GM23248 (cell line): Measurements from ENCODE around the gene NDUFS7. TPM values are rescaled to one million over a fixed set of nuclear protein-coding genes. Genes with fewer than 3 reads are reported as not detected.

Experiments used
- DNase-seq: peaks from one replicate; pipeline ENCODE4 v3.0.0-alpha.2; 2015
- H2AFZ ChIP-seq: fragments of 200-600 bp; sonication (generic); 2 replicates; pipeline ENCODE4 v1.6.1; 2016; ENCODE audit warnings: antibody characterized with exemption
- H3F3A ChIP-seq: fragments of 200-600 bp; sonication (generic); 2 replicates; pipeline ENCODE4 v1.6.1; 2016; ENCODE audit warnings: mild to moderate bottlenecking, antibody characterized with exemption, mixed run types; ENCODE audit not compliant: insufficient read depth
- H3K27ac ChIP-seq: fragments of 200-600 bp; sonication (generic); 2 replicates; pipeline ENCODE4 v1.5.1; 2016; ENCODE audit warnings: mild to moderate bottlenecking
- H3K27me3 ChIP-seq: fragments of 200-600 bp; sonication (generic); replicated peaks from 2 replicates; pipeline ENCODE4 v1.6.1; 2016; ENCODE audit warnings: mild to moderate bottlenecking; ENCODE audit not compliant: insufficient read depth
- H3K36me3 ChIP-seq: fragments of 200-600 bp; sonication (generic); 2 replicates; pipeline ENCODE4 v1.6.1; 2016; ENCODE audit warnings: low read depth, mild to moderate bottlenecking
- H3K4me1 ChIP-seq: fragments of 200-600 bp; sonication (generic); 2 replicates; pipeline ENCODE4 v1.6.1; 2016; ENCODE audit warnings: mild to moderate bottlenecking; ENCODE audit not compliant: insufficient read depth
- H3K4me2 ChIP-seq: fragments of 200-600 bp; sonication (generic); one replicate; pipeline ENCODE4 v1.6.1; 2016; ENCODE audit warnings: mild to moderate bottlenecking; ENCODE audit not compliant: unreplicated experiment
- H3K4me3 ChIP-seq: fragments of 200-600 bp; sonication (generic); 2 replicates; pipeline ENCODE4 v1.5.1; 2016; ENCODE audit warnings: mild to moderate bottlenecking
- H3K79me2 ChIP-seq: fragments of 200-600 bp; sonication (generic); 2 replicates; pipeline ENCODE4 v1.6.1; 2016; ENCODE audit warnings: mild to moderate bottlenecking; ENCODE audit not compliant: insufficient read depth
- H3K9ac ChIP-seq: fragments of 200-600 bp; sonication (generic); 2 replicates; pipeline ENCODE4 v1.6.1; 2016; ENCODE audit warnings: mild to moderate bottlenecking
- H3K9me2 ChIP-seq: fragments of 200-600 bp; sonication (generic); 2 replicates; pipeline ENCODE4 v1.6.1; 2016; ENCODE audit warnings: mixed run types, mild to moderate bottlenecking, moderate library complexity; ENCODE audit not compliant: insufficient read depth
- H3K9me3 ChIP-seq: fragments of 200-600 bp; sonication (generic); one replicate; pipeline ENCODE4 v1.6.1; 2017; ENCODE audit warnings: low read depth
- H4K20me1 ChIP-seq: fragments of 200-600 bp; sonication (generic); 2 replicates; pipeline ENCODE4 v1.6.0; 2016; ENCODE audit not compliant: insufficient read depth
- EZH2 ChIP-seq: fragments of 200-600 bp; sonication (generic); IDR thresholded peaks from 2 replicates; pipeline ENCODE4 v1.6.1; 2018; ENCODE audit warnings: antibody characterized with exemption, mild to moderate bottlenecking; ENCODE audit not compliant: insufficient read depth, poor library complexity, severe bottlenecking
- EZH2phosphoT487 ChIP-seq: fragments of 200-600 bp; sonication (generic); IDR thresholded peaks from 2 replicates; pipeline ENCODE4 v1.6.1; 2018; ENCODE audit warnings: antibody characterized with exemption, moderate library complexity, mild to moderate bottlenecking, low read depth; ENCODE audit not compliant: insufficient read depth
- WGBS, 2 experiments: methylation state at CpG; one replicate each; pipeline ENCODE4 v1.1.6; 2015 to 2017; ENCODE audit warnings: low lambda C conversion rate in 2 of 2, low coverage in 1 of 2; ENCODE audit errors: missing lambda C conversion rate in 2 of 2; 5-methylcytosine and 5-hydroxymethylcytosine counted together
- in situ Hi-C: fragments of 300-500 bp; cut with MboI; formaldehyde crosslinking; loops from 2 replicates; pipeline ENCODE4 v1.15.0; 2020
- polyA plus RNA-seq: library from polyadenylated mRNA; unstranded; fragments of >200 nt; fragmentation: Nextera tagmentation; extraction: Ambion mirVana; gene quantifications from 2 replicates; pipeline ENCODE4 v1.2.1, GENCODE V29; 2016
- total RNA-seq: library from RNA; depleted of rRNA; stranded (reverse); fragments of >200 nt; shearing (Covaris generic); gene quantifications from 2 replicates; pipeline ENCODE4 v1.2.3, GENCODE V29; 2014

NDUFS7 gene
- total and polyA plus RNA-seq, 2 experiments from 2014 or later = 67.1 to 173 TPM

GRCh38 chr19:1354970-1355567 lies 28.6 kb upstream of the NDUFS7 start:
- TF ChIP-seq EZH2 (no peak), EZH2phosphoT487 (no peak)
- Histone ChIP-seq H3K4me1 (peaks cover 13% of the 10 kb centered on the region), H3K36me3 (peaks cover 8% of the 10 kb centered on the region; the same call in 1 of the 2 replicates), H3K4me2 (peak overlapping the region; percentile 89), H3K9me2 (no peaks in the 10 kb centered on the region), H3K27ac (peak overlapping the region; percentile 57), H3K4me3 (peak overlapping the region; percentile 77), H2AFZ (peak overlapping the region; percentile 64), H3K9ac (peak overlapping the region; percentile 71), H3K9me3 (no peaks in the 10 kb centered on the region), H4K20me1 (no peaks in the 10 kb centered on the region), H3K79me2 (peaks cover 23% of the 10 kb centered on the region), H3F3A (peaks cover 20% of the 10 kb centered on the region), H3K27me3 (no peaks in the 10 kb centered on the region)
- DNase-seq = no peak
- in situ Hi-C loops = no loop called here
- WGBS, 2 experiments = 0 to 1% methylated on average over 4 to 41 of the region's 61 CpGs

- WGBS, 2 experiments = 8% methylated on average over 27 to 32 of the region's 32 CpGs
Measured at GRCh38 chr19:1355568-1356507, 27.9 kb upstream of the NDUFS7 start.

GRCh38 chr19:1356508-1356865 lies 27.2 kb upstream of the NDUFS7 start:
- Histone ChIP-seq H3K4me3 (peak overlapping the region; percentile 77), H3K9me2 (no peaks in the 10 kb centered on the region), H3K79me2 (peaks cover 23% of the 10 kb centered on the region), H3K27me3 (no peaks in the 10 kb centered on the region), H4K20me1 (no peaks in the 10 kb centered on the region), H3F3A (peaks cover 29% of the 10 kb centered on the region), H3K9me3 (no peaks in the 10 kb centered on the region), H3K36me3 (peaks cover 8% of the 10 kb centered on the region; the same call in 1 of the 2 replicates), H3K27ac (peak overlapping the region; percentile 57), H2AFZ (no peak overlapping the region), H3K4me1 (peaks cover 25% of the 10 kb centered on the region), H3K9ac (peak overlapping the region; percentile 71), H3K4me2 (peak overlapping the region; percentile 89)
- in situ Hi-C loops = no loop called here
- peak; percentile 13 for DNase-seq
- WGBS, 2 experiments = 41 to 59% methylated on average over 3 of the region's 3 CpGs
- TF ChIP-seq EZH2phosphoT487 (no peak), EZH2 (no peak)

More at GRCh38 chr19:1355568-1356507, 27.9 kb upstream of the NDUFS7 start:
- Histone ChIP-seq H3K9me2 (no peaks in the 10 kb centered on the region), H3K9me3 (no peaks in the 10 kb centered on the region), H4K20me1 (no peaks in the 10 kb centered on the region), H2AFZ (peak overlapping the region; percentile 64), H3K4me3 (peak overlapping the region; percentile 77), H3K27me3 (no peaks in the 10 kb centered on the region), H3K4me2 (peak overlapping the region; percentile 89), H3K36me3 (peaks cover 8% of the 10 kb centered on the region; the same call in 1 of the 2 replicates), H3F3A (peaks cover 25% of the 10 kb centered on the region), H3K79me2 (peaks cover 23% of the 10 kb centered on the region), H3K9ac (peak overlapping the region; percentile 71), H3K4me1 (peaks cover 21% of the 10 kb centered on the region), H3K27ac (peak overlapping the region; percentile 57)
- in situ Hi-C loops = no loop called here
- peak; percentile 60 for DNase-seq
- TF ChIP-seq EZH2phosphoT487 (no peak), EZH2 (no peak)

GRCh38 chr19:1357531-1358109 lies 26.1 kb upstream of the NDUFS7 start:
- Histone ChIP-seq H3K36me3 (peaks cover 8% of the 10 kb centered on the region; the same call in 1 of the 2 replicates), H3K27ac (no peak overlapping the region), H3K4me2 (no peak overlapping the region), H4K20me1 (no peaks in the 10 kb centered on the region), H3K4me1 (peaks cover 35% of the 10 kb centered on the region), H3K4me3 (no peak overlapping the region), H3K9ac (no peak overlapping the region), H3K9me3 (no peaks in the 10 kb centered on the region), H3K9me2 (no peaks in the 10 kb centered on the region), H3F3A (peaks cover 36% of the 10 kb centered on the region), H2AFZ (no peak overlapping the region), H3K79me2 (peaks cover 29% of the 10 kb centered on the region), H3K27me3 (no peaks in the 10 kb centered on the region)
- TF ChIP-seq EZH2phosphoT487 (no peak), EZH2 (no peak)
- WGBS, 2 experiments = 92 to 93% methylated on average over 24 of the region's 24 CpGs
- in situ Hi-C loops = no loop called here
- DNase-seq = no peak
